Muscle of arm (tissue), 12 donors: Measurements from ENCODE around the gene WDR7. TPM values are rescaled to one million over a fixed set of nuclear protein-coding genes. Genes with fewer than 3 reads are reported as not detected.

Experiments used
- DNase-seq: peaks from one replicate; pipeline ENCODE4 v3.0.0-alpha.2; 2013
- polyA plus RNA-seq, 12 donors: library from polyadenylated mRNA; unstranded; fragments of 120-200 nt; gene quantifications; one replicate each; pipeline ENCODE4 v1.2.1, GENCODE V29; 2013; ENCODE audit not compliant: insufficient read length in 12 of 12

WDR7 gene
- polyA plus RNA-seq, 12 donors, result 8.4 to 14.4 (median 11.4) TPM; not detected in 1

- no peak for DNase-seq
Measured at GRCh38 chr18:57077786-57078552, 426.8 kb downstream of the WDR7 start.

- no peak for DNase-seq
Measured at GRCh38 chr18:57078614-57079013, 427.5 kb downstream of the WDR7 start.

GRCh38 chr18:57080479-57080878 is 429.3 kb downstream of the WDR7 start:
- DNase-seq, result no peak

- DNase-seq, result no peak
Measured at GRCh38 chr18:57081899-57082298, 430.7 kb downstream of the WDR7 start.

GRCh38 chr18:57083485-57083884 is 432.3 kb downstream of the WDR7 start:
- DNase-seq, result no peak

- no peak for DNase-seq
Measured at GRCh38 chr18:57084331-57085271, 433.4 kb downstream of the WDR7 start.

GRCh38 chr18:57085371-57085770 is 434.2 kb downstream of the WDR7 start:
- DNase-seq, result no peak

- no peak for DNase-seq
Measured at GRCh38 chr18:57086163-57086562, 435.0 kb downstream of the WDR7 start.

Other genes with a start within 250 kb of the WDR7 start
- 100 to 1,000 TPM in 11 of 12 donors, not detected in 1; 110 to 145 (median 125) TPM for gene TXNL1, start 12.8 kb upstream of the WDR7 start, polyA plus RNA-seq